SK-N-SH treated with all-trans-retinoic acid at 6 μM for 48 hours (cell line): ENCODE measurements around the gene BRCA2.

Experiments used
- BACH2 ChIP-seq: fragments of 250-450 bp; sonication (Bioruptor Pico); IDR thresholded peaks from 2 replicates; pipeline ENCODE4 v1.9.0; 2021; ENCODE audit warnings: mild to moderate bottlenecking, borderline replicate concordance
- OSR1 ChIP-seq: fragments of 250-450 bp; sonication (Bioruptor Pico); IDR thresholded peaks from 2 replicates; pipeline ENCODE4 v1.8.0; 2022; ENCODE audit warnings: moderate library complexity, mild to moderate bottlenecking, inconsistent platforms
- PATZ1 ChIP-seq: fragments of 250-450 bp; sonication (Bioruptor Pico); IDR thresholded peaks from 2 replicates; pipeline ENCODE4 v1.8.0; 2020; ENCODE audit warnings: mild to moderate bottlenecking, moderate library complexity, borderline replicate concordance
- TOX ChIP-seq: fragments of 250-450 bp; sonication (Bioruptor Pico); IDR thresholded peaks from 2 replicates; pipeline ENCODE4 v1.8.0; 2021; ENCODE audit warnings: mild to moderate bottlenecking, moderate library complexity, borderline replicate concordance
- TSHZ2 ChIP-seq: fragments of 250-450 bp; sonication (Bioruptor Pico); IDR thresholded peaks from 2 replicates; pipeline ENCODE4 v1.5.0; 2020; ENCODE audit warnings: mild to moderate bottlenecking, moderate library complexity
- ZFP3 ChIP-seq: fragments of 250-450 bp; sonication (Bioruptor Pico); IDR thresholded peaks from 2 replicates; pipeline ENCODE4 v1.5.0; 2020; ENCODE audit warnings: mild to moderate bottlenecking, moderate library complexity
- ZNF565 ChIP-seq: fragments of 450-650 bp; formaldehyde crosslinking; conservative IDR thresholded peaks from 2 replicates; pipeline ENCODE4 v1.5.0; 2020; ENCODE audit warnings: low read depth, mild to moderate bottlenecking, moderate library complexity
- ZNF70 ChIP-seq: fragments of 450-650 bp; formaldehyde crosslinking; IDR thresholded peaks from 2 replicates; pipeline ENCODE4 v1.5.0; 2020; ENCODE audit warnings: mild to moderate bottlenecking, moderate library complexity

- TF ChIP-seq ZFP3 (no peak), ZNF565 (CRISPR knock-in tag) (no peak), PATZ1 (CRISPR knock-in tag) (no peak), TOX (CRISPR knock-in tag) (no peak), BACH2 (CRISPR knock-in tag) (no peak), ZNF70 (CRISPR knock-in tag) (no peak), TSHZ2 (CRISPR knock-in tag) (no peak; the same call in 1 of the 2 replicates), OSR1 (no peak)
Observed at GRCh38 chr13:32427852-32428580, 112.7 kb downstream of the BRCA2 start, which contains the start of gene N4BP2L1.
